ENCODE measurements around the gene CNNM1.

DNA sequence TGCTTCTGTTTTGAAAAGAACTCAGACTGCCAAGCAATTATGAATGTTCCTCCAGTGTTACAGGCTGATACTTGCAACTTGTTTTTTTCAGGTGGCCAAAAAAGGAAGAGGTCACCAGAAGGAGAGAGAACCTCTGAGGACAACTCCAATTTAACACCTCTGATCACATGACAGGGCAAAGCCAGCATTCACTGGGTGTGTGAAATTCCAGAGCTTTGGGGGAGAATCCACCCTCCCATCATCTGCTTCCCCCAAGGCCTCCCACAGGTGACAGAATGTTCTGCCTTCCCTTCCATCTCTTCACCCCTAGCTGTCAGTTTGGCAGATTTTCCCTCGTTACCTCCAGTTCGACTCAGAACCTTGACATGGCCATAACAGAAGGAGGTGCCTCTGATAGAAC lies 62.2 kb downstream of the CNNM1 start:
- TF ChIP-seq GATA2 (IDR thresholded peaks at IDR 0.05; ENCODE audit: low read depth, low read length) (no peak), GATA3 (IDR thresholded peaks at IDR 0.05; ENCODE audit: low read depth, low read length) (no peak)
